Neuronal stem cell (in vitro differentiated cells): Measurements from ENCODE around the gene ENOX1.

Experiments
- DNase-seq: peaks from one replicate; pipeline ENCODE4 v3.0.0-alpha.2; 2013; ENCODE audit warnings: low spot score
- H2AFZ ChIP-seq: one replicate; pipeline ENCODE4 v1.6.1; 2013; ENCODE audit warnings: mild to moderate bottlenecking, low read length, inconsistent platforms
- H2AK5ac ChIP-seq: 2 replicates; pipeline ENCODE4 v1.6.1; 2013; ENCODE audit warnings: low read depth, mild to moderate bottlenecking, inconsistent platforms, low read length, moderate library complexity, mixed read lengths
- H2BK120ac ChIP-seq: 2 replicates; pipeline ENCODE4 v1.6.1; 2013; ENCODE audit warnings: low read depth, mild to moderate bottlenecking, inconsistent platforms, low read length, moderate library complexity, mixed read lengths
- H2BK12ac ChIP-seq: one replicate; pipeline ENCODE4 v1.6.1; 2013; ENCODE audit warnings: low read length, inconsistent platforms
- H2BK15ac ChIP-seq: 2 replicates; pipeline ENCODE4 v1.6.1; 2013; ENCODE audit warnings: mild to moderate bottlenecking, low read length, inconsistent platforms, mixed read lengths
- H2BK5ac ChIP-seq: one replicate; pipeline ENCODE4 v1.6.1; 2013; ENCODE audit warnings: inconsistent platforms, mild to moderate bottlenecking, low read length, moderate library complexity
- H3K14ac ChIP-seq: one replicate; pipeline ENCODE4 v1.6.1; 2013; ENCODE audit warnings: low read length, inconsistent platforms
- H3K18ac ChIP-seq: 2 replicates; pipeline ENCODE4 v1.6.1; 2013; ENCODE audit warnings: low read length, inconsistent platforms
- H3K23ac ChIP-seq: 2 replicates; pipeline ENCODE4 v1.6.1; 2013; ENCODE audit warnings: low read depth, mild to moderate bottlenecking, mixed read lengths, low read length, inconsistent platforms; ENCODE audit not compliant: poor library complexity
- H3K27ac ChIP-seq: replicated peaks from 3 replicates; pipeline ENCODE4 v1.5.1; 2013; ENCODE audit warnings: low read length, inconsistent platforms
- H3K27me3 ChIP-seq, 3 experiments: 2 replicates each; pipeline ENCODE4 v1.6.1; 2013; ENCODE audit warnings: low read length in 3 of 3, mild to moderate bottlenecking in 2 of 3, inconsistent platforms in 1 of 3, low read depth in 1 of 3, mixed read lengths in 1 of 3, moderate library complexity in 1 of 3; ENCODE audit not compliant: control insufficient read depth in 3 of 3, insufficient read depth in 3 of 3
- H3K36me3 ChIP-seq, 2 donors: replicated peaks in 1 of 2; 2 replicates each; pipeline ENCODE4 v1.6.1; 2013; ENCODE audit warnings: low read length in 2 of 2; ENCODE audit not compliant: control insufficient read depth in 2 of 2, insufficient read depth in 2 of 2
- H3K4ac ChIP-seq: 2 replicates; pipeline ENCODE4 v1.6.1; 2013; ENCODE audit warnings: inconsistent platforms, mild to moderate bottlenecking, low read length, moderate library complexity
- H3K4me1 ChIP-seq, 2 donors: 1 replicate in 1 of 2; 2 replicates in 1 of 2; pipeline ENCODE4 v1.6.1; 2013; ENCODE audit warnings: low read length in 2 of 2, low read depth in 1 of 2; ENCODE audit not compliant: control insufficient read depth in 2 of 2, insufficient read depth in 1 of 2
- H3K4me2 ChIP-seq: one replicate; pipeline ENCODE4 v1.6.1; 2013; ENCODE audit warnings: mild to moderate bottlenecking, low read length, inconsistent platforms; ENCODE audit not compliant: insufficient read depth, poor library complexity, severe bottlenecking
- H3K4me3 ChIP-seq, 2 donors: 2 replicates each; pipeline ENCODE4 v1.5.1; 2013; ENCODE audit warnings: low read length in 2 of 2, mild to moderate bottlenecking in 2 of 2, inconsistent platforms in 1 of 2, moderate library complexity in 1 of 2
- H3K79me1 ChIP-seq: one replicate; pipeline ENCODE4 v1.6.1; 2013; ENCODE audit warnings: low read depth, mild to moderate bottlenecking, inconsistent platforms, low read length, moderate library complexity
- H3K9ac ChIP-seq: one replicate; pipeline ENCODE4 v1.6.1; 2013; ENCODE audit warnings: mild to moderate bottlenecking, low read depth, low read length, inconsistent platforms; ENCODE audit not compliant: poor library complexity
- H3K9me3 ChIP-seq, 2 donors: replicated peaks in 1 of 2; 2 replicates each; pipeline versions ENCODE3 to v1.6.1; 2013; ENCODE audit warnings: low read length in 2 of 2, mild to moderate bottlenecking in 2 of 2, inconsistent platforms in 1 of 2, low read depth in 1 of 2, mixed read lengths in 1 of 2, moderate library complexity in 1 of 2; ENCODE audit not compliant: control insufficient read depth in 2 of 2, insufficient read depth in 1 of 2
- H4K8ac ChIP-seq: one replicate; pipeline ENCODE4 v1.6.1; 2013; ENCODE audit warnings: low read depth, mild to moderate bottlenecking, inconsistent platforms, low read length, moderate library complexity
- H4K91ac ChIP-seq: one replicate; pipeline ENCODE4 v1.6.1; 2013; ENCODE audit warnings: low read length, low read depth, mild to moderate bottlenecking, inconsistent platforms; ENCODE audit not compliant: poor library complexity
- WGBS, 2 donors: extraction: QIAGEN DNeasy Blood & Tissue Kit; methylation state at CpG; one replicate each; pipeline ENCODE4 v1.1.7; 2013; ENCODE audit warnings: missing lambda C conversion rate in 2 of 2, mixed read lengths in 1 of 2; ENCODE audit not compliant: insufficient read length in 2 of 2, insufficient replicate concordance in 1 of 2; ENCODE audit errors: extremely low coverage in 2 of 2; 5-methylcytosine and 5-hydroxymethylcytosine counted together

The ENOX1 gene

DNA sequence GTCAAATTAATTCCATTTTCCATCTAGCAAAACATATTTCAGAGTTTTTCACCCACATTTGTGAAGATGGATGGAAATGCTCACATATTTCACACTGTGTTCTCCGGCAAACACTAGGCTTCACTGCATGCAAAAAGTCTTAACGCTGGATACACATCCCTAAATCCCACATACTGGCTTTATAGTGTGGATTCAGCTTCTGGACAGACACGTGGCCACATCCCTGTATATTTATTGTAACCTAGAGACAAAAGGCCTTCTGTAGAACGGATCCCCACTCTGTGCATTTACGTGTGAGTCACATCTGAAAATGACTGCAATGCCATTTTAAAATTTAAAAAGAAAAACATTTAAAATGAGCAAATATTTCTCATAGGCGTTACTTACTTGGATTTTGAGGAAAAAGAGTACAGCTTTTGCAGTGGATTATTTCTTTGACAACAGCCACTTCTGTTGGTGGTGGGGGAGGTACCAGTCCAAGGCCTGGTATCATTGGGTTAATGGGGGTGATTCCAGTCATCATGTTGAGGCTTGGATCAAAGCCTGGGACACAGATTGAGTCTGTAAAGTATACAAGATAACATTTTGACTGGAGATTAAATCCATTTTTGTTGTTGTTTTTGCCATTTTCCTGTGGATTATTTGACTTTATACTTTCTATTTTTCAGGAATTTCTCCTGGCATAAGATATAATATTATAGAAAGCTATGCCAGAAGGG lies 425.7 kb downstream of the ENOX1 start:
- H3K4me1 ChIP-seq = peaks cover 2 to 18% of the 10 kb centered on the region in 2 donors
- no peak overlapping the region for H3K9ac ChIP-seq
- WGBS, 2 donors = no CpG with 5 or more reads among the region's 6 CpGs
- H2AFZ ChIP-seq = peak overlapping the region; percentile 15
- no peak overlapping the region for H3K14ac ChIP-seq
- no peak for DNase-seq
- no peak overlapping the region for H2AK5ac ChIP-seq
- no peak overlapping the region for H3K23ac ChIP-seq
- no peak overlapping the region for H3K4me3 ChIP-seq
- H4K8ac ChIP-seq = no peak overlapping the region
- no peak overlapping the region for H3K4me2 ChIP-seq
- no peak overlapping the region for H2BK15ac ChIP-seq
- no peak overlapping the region for H3K18ac ChIP-seq
- H3K4ac ChIP-seq = no peak overlapping the region
- no peaks in the 10 kb centered on the region for H3K36me3 ChIP-seq
- H3K9me3 ChIP-seq = no peaks in the 10 kb centered on the region
- H2BK12ac ChIP-seq = no peak overlapping the region
- H3K27ac ChIP-seq = no peak overlapping the region
- no peaks in the 10 kb centered on the region for H3K79me1 ChIP-seq
- no peak overlapping the region for H2BK120ac ChIP-seq
- no peak overlapping the region for H4K91ac ChIP-seq
- no peak overlapping the region for H2BK5ac ChIP-seq
- H3K27me3 ChIP-seq = no peaks in the 10 kb centered on the region

DNA sequence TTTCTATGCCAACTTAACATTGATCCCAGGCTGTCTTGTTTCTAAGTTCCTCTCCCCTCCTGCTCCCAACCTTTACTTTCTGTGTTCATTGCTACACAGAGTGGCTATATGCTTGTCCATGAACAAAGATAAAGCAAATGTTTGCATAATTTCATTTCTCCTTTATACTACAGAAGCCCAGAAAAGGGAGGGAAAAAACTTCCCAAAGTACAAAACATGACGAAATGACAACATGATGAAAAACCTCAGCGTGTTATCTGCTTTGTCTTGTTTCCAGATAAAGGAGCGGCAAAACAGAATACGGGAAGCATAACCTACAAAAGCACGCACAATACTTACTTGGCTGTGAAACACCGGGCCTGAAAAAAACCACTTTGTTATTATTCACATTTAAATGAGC lies 426.6 kb downstream of the ENOX1 start:
- no peak for DNase-seq
- H2BK120ac ChIP-seq = no peak overlapping the region
- H3K4me2 ChIP-seq = no peak overlapping the region
- no peak overlapping the region for H3K9ac ChIP-seq
- no peaks in the 10 kb centered on the region for H3K9me3 ChIP-seq
- H2AFZ ChIP-seq = peak overlapping the region; percentile 21
- H2BK15ac ChIP-seq = no peak overlapping the region
- no peaks in the 10 kb centered on the region for H3K79me1 ChIP-seq
- peaks cover 2 to 18% of the 10 kb centered on the region in 2 donors for H3K4me1 ChIP-seq
- H4K8ac ChIP-seq = no peak overlapping the region
- no peak overlapping the region for H4K91ac ChIP-seq
- H3K14ac ChIP-seq = no peak overlapping the region
- no peak overlapping the region for H3K4ac ChIP-seq
- H3K27me3 ChIP-seq = no peaks in the 10 kb centered on the region
- no peak overlapping the region for H2BK5ac ChIP-seq
- no peak overlapping the region for H3K27ac ChIP-seq
- no peak overlapping the region for H3K4me3 ChIP-seq
- H3K23ac ChIP-seq = no peak overlapping the region
- no peak overlapping the region for H2AK5ac ChIP-seq
- H3K18ac ChIP-seq = no peak overlapping the region
- H3K36me3 ChIP-seq = no peaks in the 10 kb centered on the region
- H2BK12ac ChIP-seq = no peak overlapping the region
- WGBS, 2 donors = no CpG with 5 or more reads among the region's 6 CpGs

- Histone ChIP-seq H3K4me3 (no peak overlapping the region), H3K4me2 (no peak overlapping the region), H2BK120ac (no peak overlapping the region), H3K9ac (no peak overlapping the region), H3K4ac (no peak overlapping the region), H2BK5ac (no peak overlapping the region), H3K27me3 (no peaks in the 10 kb centered on the region), H3K27ac (no peak overlapping the region), H2BK15ac (no peak overlapping the region), H4K8ac (no peak overlapping the region), H3K23ac (no peak overlapping the region), H4K91ac (no peak overlapping the region), H2BK12ac (no peak overlapping the region), H3K4me1 (peaks cover 2 to 18% of the 10 kb centered on the region in 2 donors), H3K36me3 (no peaks in the 10 kb centered on the region), H2AK5ac (no peak overlapping the region), H3K9me3 (no peaks in the 10 kb centered on the region), H3K14ac (no peak overlapping the region), H3K79me1 (no peaks in the 10 kb centered on the region), H3K18ac (no peak overlapping the region), H2AFZ (no peak overlapping the region)
- DNase-seq = no peak
- WGBS, 2 donors = no CpG with 5 or more reads among the region's 4 CpGs
Observed at GRCh38 chr13:43359536-43359935, 427.2 kb downstream of the ENOX1 start.

DNA sequence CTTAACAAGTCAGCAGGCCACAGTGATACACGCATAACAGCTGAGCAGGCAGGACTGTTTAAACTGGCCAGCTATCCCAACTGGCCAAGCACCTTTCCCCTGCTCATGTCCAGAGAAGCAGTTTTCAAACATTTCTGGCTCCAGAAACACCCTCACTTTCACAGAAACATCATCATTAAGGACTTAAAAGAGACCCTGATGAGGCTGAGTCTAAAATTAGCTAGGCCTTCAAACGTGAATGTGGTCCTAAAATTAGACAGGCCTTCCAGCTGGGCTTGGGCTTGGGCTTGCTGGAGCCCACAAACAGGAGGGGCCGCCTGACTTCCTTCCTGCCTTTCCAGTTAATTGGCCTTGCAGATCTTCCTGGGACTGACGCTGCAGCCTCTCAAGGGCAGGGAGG lies 429.2 kb downstream of the ENOX1 start:
- no peak for DNase-seq
- Histone ChIP-seq H3K4me3 (no peak overlapping the region), H2BK5ac (no peak overlapping the region), H3K9me3 (no peaks in the 10 kb centered on the region), H3K79me1 (no peaks in the 10 kb centered on the region), H3K4ac (no peak overlapping the region), H3K4me2 (no peak overlapping the region), H2AK5ac (no peak overlapping the region), H3K14ac (no peak overlapping the region), H2BK12ac (no peak overlapping the region), H2BK15ac (no peak overlapping the region), H3K27me3 (no peaks in the 10 kb centered on the region), H3K23ac (no peak overlapping the region), H2BK120ac (no peak overlapping the region), H3K9ac (no peak overlapping the region), H3K18ac (no peak overlapping the region), H2AFZ (no peak overlapping the region), H3K27ac (no peak overlapping the region), H4K91ac (no peak overlapping the region), H3K36me3 (no peaks in the 10 kb centered on the region), H3K4me1 (peaks cover 2 to 16% of the 10 kb centered on the region in 2 donors), H4K8ac (no peak overlapping the region)
- no CpG with 5 or more reads among the region's 4 CpGs for WGBS, 2 donors
